Stimulated activated CD4-positive, alpha-beta T cell treated with anti-CD3 and anti-CD28 coated beads, Interleukin-1b, Interleukin-23, amount 100 ng/mL, for 48 hours (primary cell): ENCODE data around the gene TUT7.

Source experiments
- DNase-seq: peaks from one replicate; pipeline ENCODE4 v3.0.0-alpha.2; 2020

Gene TUT7

GRCh38 chr9:86256653-86257052 is 97.6 kb downstream of the TUT7 start:
- DNase-seq: no peak

GRCh38 chr9:86253577-86253976 is 100.6 kb downstream of the TUT7 start:
- no peak for DNase-seq

- no peak for DNase-seq
Observed at GRCh38 chr9:86252870-86253269, 101.3 kb downstream of the TUT7 start.

GRCh38 chr9:86250123-86250522 is 104.1 kb downstream of the TUT7 start:
- no peak for DNase-seq

- no peak for DNase-seq
Observed at GRCh38 chr9:86248746-86249145, 105.5 kb downstream of the TUT7 start.

GRCh38 chr9:86246752-86247161 is 107.5 kb downstream of the TUT7 start:
- no peak for DNase-seq

GRCh38 chr9:86242071-86242470 is 112.1 kb downstream of the TUT7 start:
- DNase-seq: no peak

GRCh38 chr9:86241216-86241615 is 113.0 kb downstream of the TUT7 start:
- DNase-seq: peak; percentile 5

- DNase-seq: no peak
Observed at GRCh38 chr9:86238861-86239770, 115.1 kb downstream of the TUT7 start.
